Mammary epithelial cell (primary cell): ENCODE data around the gene CAMK1G.

ENCODE experiments used
- EZH2 ChIP-seq: IDR thresholded peaks from 2 replicates; pipeline ENCODE4 v1.6.1; 2012; ENCODE audit warnings: low read length, inconsistent platforms, borderline replicate concordance
- TF ChIP-seq, protein P1 (sequence below), 2 donors: IDR thresholded peaks in 1 of 2; conservative IDR thresholded peaks in 1 of 2; 2 replicates each; pipeline ENCODE4 v1.5.1; 2011 to 2012; ENCODE audit warnings: inconsistent platforms in 2 of 2, low read length in 2 of 2, mild to moderate bottlenecking in 2 of 2, control low read depth in 1 of 2, low read depth in 1 of 2; ENCODE audit not compliant: insufficient read depth in 1 of 2; ENCODE audit errors: extremely low read depth in 1 of 2

DNA sequence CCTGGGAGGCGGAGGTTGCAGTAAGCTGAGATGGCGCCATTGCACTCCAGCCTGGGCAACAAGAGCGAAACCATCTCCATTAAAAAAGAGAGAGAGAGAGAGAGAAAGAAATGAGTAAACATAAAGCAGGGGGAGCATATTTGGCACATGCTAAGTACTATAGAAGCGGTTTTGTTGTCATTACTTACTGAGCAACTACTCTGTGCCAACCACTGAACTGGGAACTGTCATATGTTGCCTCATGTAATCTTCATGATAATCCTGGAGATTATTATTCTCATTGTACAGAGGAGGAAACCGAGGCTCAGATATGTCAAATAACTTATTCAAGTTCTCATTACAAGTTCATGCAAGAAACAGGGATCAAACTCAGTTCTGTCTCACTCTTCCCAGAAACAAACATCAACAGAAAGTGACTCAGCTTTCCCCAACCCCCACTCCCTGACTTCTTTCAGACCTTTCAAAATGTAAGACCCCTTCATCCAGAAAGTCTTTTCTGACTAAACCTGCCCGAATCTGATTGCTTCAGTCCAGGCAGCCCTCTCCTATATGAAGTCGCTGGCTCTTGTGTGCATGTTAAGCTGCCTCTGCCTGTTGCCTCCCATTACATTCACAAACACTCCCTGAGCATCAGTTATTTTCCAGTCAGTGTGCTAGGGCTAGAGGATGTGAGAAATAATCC, 45.2 kb downstream of the CAMK1G start:
- no peak for TF ChIP-seq EZH2
- TF ChIP-seq, protein P1, sequence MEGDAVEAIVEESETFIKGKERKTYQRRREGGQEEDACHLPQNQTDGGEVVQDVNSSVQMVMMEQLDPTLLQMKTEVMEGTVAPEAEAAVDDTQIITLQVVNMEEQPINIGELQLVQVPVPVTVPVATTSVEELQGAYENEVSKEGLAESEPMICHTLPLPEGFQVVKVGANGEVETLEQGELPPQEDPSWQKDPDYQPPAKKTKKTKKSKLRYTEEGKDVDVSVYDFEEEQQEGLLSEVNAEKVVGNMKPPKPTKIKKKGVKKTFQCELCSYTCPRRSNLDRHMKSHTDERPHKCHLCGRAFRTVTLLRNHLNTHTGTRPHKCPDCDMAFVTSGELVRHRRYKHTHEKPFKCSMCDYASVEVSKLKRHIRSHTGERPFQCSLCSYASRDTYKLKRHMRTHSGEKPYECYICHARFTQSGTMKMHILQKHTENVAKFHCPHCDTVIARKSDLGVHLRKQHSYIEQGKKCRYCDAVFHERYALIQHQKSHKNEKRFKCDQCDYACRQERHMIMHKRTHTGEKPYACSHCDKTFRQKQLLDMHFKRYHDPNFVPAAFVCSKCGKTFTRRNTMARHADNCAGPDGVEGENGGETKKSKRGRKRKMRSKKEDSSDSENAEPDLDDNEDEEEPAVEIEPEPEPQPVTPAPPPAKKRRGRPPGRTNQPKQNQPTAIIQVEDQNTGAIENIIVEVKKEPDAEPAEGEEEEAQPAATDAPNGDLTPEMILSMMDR (conservative IDR thresholded peaks at IDR 0.05 in 1 of 2, IDR thresholded peaks at IDR 0.05 in 1 of 2; ENCODE audit: extremely low read depth in 1 of 2, insufficient read depth in 1 of 2, low read depth in 1 of 2, low read length in 2 of 2), result no peak
